Measurements from ENCODE around the gene ALDH7A1.
"Not testable (repeated sequence)": the region's sequence is repeated elsewhere in the genome, so short reads cannot be mapped to it uniquely, and the experiment has no call there.

Gene ALDH7A1

DNA sequence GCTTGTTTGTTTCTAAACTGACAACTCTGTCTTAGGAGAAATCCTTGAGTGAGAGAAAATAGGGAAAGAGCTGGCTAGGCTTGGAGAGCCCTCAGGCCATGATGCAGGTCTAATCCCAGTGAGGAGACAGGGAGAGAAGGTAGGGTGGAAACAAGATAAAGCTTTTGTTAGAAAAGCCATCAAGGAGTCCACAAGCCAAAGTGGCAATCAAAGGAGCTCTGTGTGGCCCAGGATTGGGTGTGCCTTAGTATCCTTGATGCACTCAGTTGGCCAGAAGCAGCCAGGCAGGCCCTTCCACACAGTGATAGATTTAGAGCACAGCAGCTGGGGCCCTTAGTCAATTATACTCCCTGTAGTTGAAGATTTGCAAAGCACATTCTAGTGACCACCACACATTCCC is 73.9 kb downstream of the ALDH7A1 start:
- CTCF ChIA-PET, result no interaction called here
- POLR2A ChIA-PET (ENCODE audit: low non-redundant PET), result no interaction called here
- H3K27ac ChIP-seq, result no peak overlapping the region
- TF ChIP-seq CTCF (conservative IDR thresholded peaks at IDR 0.05; ENCODE audit: low read depth), result no peak
- DNase-seq (ENCODE audit: low spot score), result no peak

DNA sequence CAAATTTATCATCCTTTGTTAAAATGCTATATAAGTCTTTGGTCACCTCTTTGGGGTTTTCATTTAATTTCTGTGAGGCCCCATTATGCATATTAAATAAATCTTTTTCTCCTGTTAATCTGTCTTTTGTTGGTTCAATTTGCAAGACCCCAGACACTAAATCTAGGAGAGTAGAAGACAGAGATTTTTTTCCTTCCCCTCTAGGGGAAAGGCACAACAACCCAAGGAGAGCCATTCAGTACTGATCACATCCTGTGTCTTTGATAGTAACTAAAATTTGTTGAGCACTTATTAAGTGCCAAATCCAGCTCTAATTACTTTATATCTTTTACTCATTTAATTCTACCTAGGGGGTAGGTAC is 74.4 kb downstream of the ALDH7A1 start:
- H3K27ac ChIP-seq, result no peak overlapping the region
- ChIA-PET POLR2A (ENCODE audit: low non-redundant PET) (no interaction called here), CTCF (interaction anchor here (0.5 to 0.8 kb wide), 3 partner anchors 19 to 555 kb away, joined by 3 to 5 read pairs (median 4); no protein-coding TSS in a partner anchor)
- TF ChIP-seq CTCF (conservative IDR thresholded peaks at IDR 0.05; ENCODE audit: low read depth), result no peak
- DNase-seq (ENCODE audit: low spot score), result no peak

- ChIA-PET POLR2A (ENCODE audit: low non-redundant PET) (no interaction called here), CTCF (interaction anchor here (0.5 to 1.0 kb wide), 7 partner anchors 19 to 556 kb away, joined by 3 to 5 read pairs (median 4); no protein-coding TSS in a partner anchor)
- no peak for DNase-seq (ENCODE audit: low spot score)
- TF ChIP-seq CTCF (conservative IDR thresholded peaks at IDR 0.05; ENCODE audit: low read depth), result no peak
- H3K27ac ChIP-seq, result no peak overlapping the region
Measured at GRCh38 chr5:126519637-126520592, 75.1 kb downstream of the ALDH7A1 start.

GRCh38 chr5:126519223-126519622 is 75.8 kb downstream of the ALDH7A1 start:
- not testable (repeated sequence) for DNase-seq (ENCODE audit: low spot score); H3K27ac ChIP-seq
- POLR2A ChIA-PET (ENCODE audit: low non-redundant PET), result interaction anchor here (0.6 kb wide), 1 partner anchor 902 kb away, joined by 3 read pairs; no protein-coding TSS in a partner anchor
- CTCF ChIA-PET, result interaction anchor here (0.6 to 1.0 kb wide), 6 partner anchors 8 to 180 kb away, joined by 3 to 5 read pairs (median 3); no protein-coding TSS in a partner anchor

DNA sequence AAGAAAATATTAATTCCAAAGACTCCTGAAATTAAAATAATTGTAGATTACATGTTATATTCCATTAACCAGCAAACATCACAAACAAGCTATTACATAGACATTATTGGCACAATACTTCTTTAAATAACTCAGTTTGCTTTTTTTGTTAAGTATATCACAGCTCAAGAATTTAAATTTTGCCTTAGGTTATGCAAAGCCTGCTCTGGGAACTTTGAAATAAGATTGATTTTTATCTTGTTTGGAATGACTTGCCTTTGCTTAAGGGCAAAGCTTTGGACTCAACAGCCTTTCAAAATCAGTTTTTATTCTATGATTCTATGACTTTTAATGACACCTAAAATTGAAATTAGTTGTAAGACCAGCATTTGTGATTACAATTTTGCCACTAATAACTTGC is 78.2 kb downstream of the ALDH7A1 start:
- no peak for TF ChIP-seq CTCF (conservative IDR thresholded peaks at IDR 0.05; ENCODE audit: low read depth)
- DNase-seq (ENCODE audit: low spot score), result no peak
- no peak overlapping the region for H3K27ac ChIP-seq
- ChIA-PET CTCF (interaction anchor here (0.6 to 1.1 kb wide), 4 partner anchors 68 to 1732 kb away, joined by 3 to 4 read pairs (median 4); no protein-coding TSS in a partner anchor), POLR2A (ENCODE audit: low non-redundant PET) (no interaction called here)

DNA sequence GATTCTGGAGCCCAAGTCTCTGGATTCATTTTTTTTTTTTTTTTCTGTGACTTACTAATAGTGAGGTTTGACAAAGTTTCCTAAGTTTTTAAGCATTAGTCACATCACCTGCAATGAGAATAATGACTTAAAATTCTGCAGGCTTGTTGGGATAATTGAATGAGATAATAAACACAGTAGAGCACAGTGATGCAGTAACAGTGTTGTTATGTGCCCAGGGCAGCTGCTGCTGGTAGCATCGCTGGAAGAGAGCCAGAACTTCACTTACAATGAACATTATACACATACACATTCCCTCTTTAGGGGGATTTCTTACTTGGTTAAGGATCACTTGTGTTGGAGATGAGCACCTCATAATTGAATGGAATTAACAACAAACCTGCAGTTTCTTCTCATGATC is 78.9 kb downstream of the ALDH7A1 start:
- peak; percentile 38 for DNase-seq (ENCODE audit: low spot score)
- TF ChIP-seq CTCF (conservative IDR thresholded peaks at IDR 0.05; ENCODE audit: low read depth), result no peak
- POLR2A ChIA-PET (ENCODE audit: low non-redundant PET), result interaction anchor here (0.7 kb wide), 1 partner anchor 703 kb away, joined by 3 read pairs; no protein-coding TSS in a partner anchor
- CTCF ChIA-PET, result interaction anchor here (0.6 to 1.1 kb wide), 6 partner anchors 14 to 1731 kb away, joined by 3 to 6 read pairs (median 4); no protein-coding TSS in a partner anchor
- no peak overlapping the region for H3K27ac ChIP-seq
